HG02642 (cell line): ENCODE measurements around the gene CEP128.

ENCODE experiments used
- ATAC-seq: cut with Tn5 transposase; IDR thresholded peaks from one replicate; pipeline ENCODE4 v1.9.1; 2021; ENCODE audit warnings: mild to moderate bottlenecking; ENCODE audit not compliant: unreplicated experiment, poor library complexity

The CEP128 gene

DNA sequence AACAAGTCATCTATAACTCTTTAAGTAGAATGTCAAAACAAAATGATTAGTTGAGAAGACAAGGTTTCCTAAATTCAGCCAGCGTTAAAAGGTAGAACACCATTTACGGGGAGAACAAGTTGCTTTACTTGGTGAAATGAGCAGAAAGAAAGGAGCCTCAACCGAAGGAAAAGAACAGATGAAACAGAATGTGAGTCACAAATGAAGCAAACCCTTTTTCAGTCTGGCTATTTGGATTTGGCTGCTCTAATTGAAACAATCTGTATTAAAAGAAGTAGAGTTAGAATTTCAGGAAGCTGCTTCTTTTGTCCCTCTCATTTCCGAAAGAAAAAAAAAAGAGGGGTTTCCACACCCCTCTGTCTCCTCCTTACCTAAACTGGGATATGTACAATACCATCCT, 34.6 kb downstream of the CEP128 start:
- no peak for ATAC-seq

- no peak for ATAC-seq
Measured at GRCh38 chr14:80906336-80906735, 35.2 kb downstream of the CEP128 start.

DNA sequence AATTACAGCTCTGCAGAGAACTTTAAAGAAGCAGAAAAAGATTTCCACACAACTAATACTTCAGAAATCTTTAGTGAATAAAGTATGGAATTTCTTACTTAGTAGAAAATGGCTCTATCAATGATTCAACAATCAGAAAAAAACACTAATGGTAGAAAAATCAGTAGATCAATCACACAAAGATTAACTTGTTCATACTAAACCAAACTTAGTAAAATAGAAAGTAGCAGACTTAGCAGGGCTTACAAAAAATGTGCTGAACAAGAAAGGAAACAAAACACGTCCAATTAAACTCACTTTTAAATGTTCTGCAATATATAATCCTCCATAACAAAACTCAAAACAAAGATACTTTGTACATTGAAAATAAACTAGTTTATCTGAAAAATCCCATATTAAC, 38.9 kb downstream of the CEP128 start:
- no peak for ATAC-seq

GRCh38 chr14:80901822-80902221, 39.7 kb downstream of the CEP128 start:
- no peak for ATAC-seq

DNA sequence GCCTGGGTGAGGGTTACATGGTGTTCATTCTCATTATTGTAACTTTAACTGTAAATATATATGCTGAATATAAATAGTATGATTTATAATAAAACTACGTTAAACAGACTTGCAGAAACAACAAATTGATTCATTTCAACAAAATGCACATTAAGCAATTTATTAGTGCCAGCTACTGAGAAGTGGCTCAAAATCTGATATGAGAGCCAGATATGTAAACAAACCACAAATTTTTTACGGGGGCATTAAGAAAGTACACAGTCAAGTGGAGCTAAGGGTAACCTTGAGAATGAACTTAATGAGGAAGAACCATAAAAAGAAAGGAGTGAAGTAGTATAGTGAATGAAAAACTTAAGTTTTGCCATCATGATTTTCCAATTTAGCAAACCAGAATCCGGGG, 40.3 kb downstream of the CEP128 start:
- ATAC-seq = no peak

DNA sequence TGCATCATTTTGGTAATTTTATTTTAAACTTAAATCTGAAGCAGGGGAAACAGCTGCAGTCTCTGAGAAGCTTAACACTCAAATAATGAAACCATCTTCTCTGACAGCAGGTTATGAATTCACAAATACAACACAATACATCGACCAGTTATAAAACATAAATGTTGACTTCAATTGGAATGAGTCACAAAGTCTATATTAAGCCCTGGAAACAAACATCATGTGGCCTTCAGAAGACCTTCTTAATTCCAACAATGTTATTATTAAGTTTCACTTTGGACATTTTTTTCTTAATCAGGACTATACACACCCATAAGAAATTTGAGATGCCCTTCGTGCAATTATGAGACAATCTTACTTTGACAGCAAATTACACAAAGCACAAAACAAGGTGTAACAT, 68.9 kb downstream of the CEP128 start:
- ATAC-seq = no peak

- no peak for ATAC-seq
Measured at GRCh38 chr14:80868260-80868659, 73.3 kb downstream of the CEP128 start.

GRCh38 chr14:80867798-80868197, 73.7 kb downstream of the CEP128 start:
- no peak for ATAC-seq

GRCh38 chr14:80867091-80867490, 74.4 kb downstream of the CEP128 start:
- no peak for ATAC-seq

DNA sequence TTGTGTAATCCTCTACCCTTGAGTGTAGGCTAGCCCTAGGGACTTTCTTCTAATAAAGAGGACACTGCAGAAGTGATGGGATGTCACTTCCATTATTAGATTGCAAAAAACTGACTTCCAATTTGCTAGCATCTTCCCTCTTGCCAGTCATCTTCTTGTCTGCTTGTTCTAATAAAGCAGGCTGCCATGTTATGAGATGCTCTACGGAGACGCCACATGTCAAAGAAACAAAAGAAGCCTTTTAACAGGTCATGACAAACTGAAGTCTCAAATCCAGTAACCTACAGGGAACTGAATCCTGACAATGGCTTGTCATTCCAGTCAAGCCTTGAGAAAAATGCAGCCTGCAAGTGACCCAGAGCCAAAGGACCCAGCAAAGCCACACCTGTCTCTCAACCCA, 76.0 kb downstream of the CEP128 start:
- no peak for ATAC-seq

DNA sequence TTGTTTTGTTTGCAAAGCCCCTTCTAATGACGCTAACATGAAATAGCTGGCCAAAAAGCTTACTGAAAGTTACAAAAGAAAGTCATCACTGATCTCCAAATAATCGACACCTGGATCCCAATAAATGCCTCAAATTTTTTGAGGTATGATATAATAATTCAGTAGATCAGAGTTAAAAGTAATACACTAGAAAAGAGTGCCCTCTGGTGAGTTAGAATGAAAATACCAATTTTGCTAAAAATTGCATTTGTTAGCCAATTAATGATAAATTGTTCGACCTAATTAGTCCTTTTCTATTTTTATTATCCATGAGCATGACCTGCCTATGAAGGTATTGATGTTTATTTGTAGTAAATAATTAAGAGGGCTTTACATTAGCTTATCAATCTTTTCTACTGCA, 78.6 kb downstream of the CEP128 start:
- no peak for ATAC-seq

- no peak for ATAC-seq
Measured at GRCh38 chr14:80862541-80862940, 79.0 kb downstream of the CEP128 start.

DNA sequence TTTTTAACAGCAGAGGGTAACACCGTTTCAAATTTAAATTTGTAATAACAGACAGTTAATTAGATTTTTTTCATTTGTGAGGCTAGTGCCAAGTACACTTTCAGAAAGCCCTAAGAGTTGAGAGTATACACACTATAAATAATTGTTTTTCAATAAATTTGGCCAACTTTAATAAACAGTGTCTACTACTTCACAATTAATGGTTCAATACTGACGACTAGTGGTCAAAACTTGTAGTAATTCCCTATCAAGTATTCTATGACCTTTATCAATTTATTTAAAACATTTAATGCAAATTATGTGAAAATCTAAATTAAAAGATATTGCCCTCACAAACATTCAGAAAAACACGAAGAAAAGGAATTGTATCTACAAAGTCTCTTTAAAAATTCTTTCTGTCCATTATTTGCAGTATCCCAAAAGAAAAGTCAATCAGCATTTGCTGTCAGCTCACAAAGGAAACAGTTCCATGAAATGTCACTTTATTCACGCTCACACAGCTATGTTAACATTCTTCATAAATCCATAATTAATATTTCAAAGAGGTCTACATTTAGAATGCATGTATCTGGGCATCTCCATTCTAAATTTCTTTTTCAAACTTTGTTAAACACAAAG, 91.2 kb downstream of the CEP128 start:
- ATAC-seq = peak; percentile 44

GRCh38 chr14:80847070-80847469, 94.5 kb downstream of the CEP128 start:
- ATAC-seq = no peak

- ATAC-seq = no peak
Measured at GRCh38 chr14:80845856-80846255, 95.7 kb downstream of the CEP128 start.

DNA sequence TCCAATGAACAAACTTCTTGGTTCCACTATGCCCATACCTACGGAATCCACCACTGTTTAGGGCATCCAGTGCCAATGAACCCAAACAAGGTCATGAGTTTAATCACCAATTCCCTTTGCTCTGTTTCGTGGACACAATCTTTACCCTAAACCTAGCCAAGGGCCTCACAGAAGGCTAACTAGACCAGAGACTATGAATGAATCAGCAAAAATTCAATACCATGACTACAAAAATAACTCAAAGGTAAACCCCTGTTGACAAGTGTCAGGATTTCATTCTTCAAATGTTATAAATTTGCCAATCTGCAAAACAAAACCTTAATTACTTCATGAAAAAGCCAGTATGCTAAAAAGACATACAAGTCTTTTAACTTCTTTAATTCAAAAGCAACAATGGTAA, 96.7 kb downstream of the CEP128 start:
- no peak for ATAC-seq

- no peak for ATAC-seq
Measured at GRCh38 chr14:80839743-80840142, 101.8 kb downstream of the CEP128 start.

- ATAC-seq = no peak
Measured at GRCh38 chr14:80809663-80810062, 131.9 kb downstream of the CEP128 start.

DNA sequence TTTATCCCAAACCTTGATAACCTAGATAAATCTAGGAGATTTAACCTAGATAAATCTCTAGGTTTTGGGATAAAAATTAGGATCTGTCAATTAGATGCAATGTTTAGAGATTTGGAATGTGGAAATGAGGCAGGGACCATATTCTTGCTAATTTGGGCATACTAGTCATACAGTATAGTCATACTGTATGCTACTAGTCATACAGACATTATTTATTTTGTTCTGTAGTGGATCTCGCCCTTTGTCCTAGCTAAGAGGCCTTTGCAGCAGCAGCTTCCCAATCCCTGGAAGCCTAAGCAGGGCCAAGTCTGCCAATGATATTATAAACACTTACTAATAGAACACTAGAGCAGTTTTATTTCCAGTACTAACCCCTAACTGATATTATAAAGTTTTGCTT, 136.4 kb downstream of the CEP128 start:
- no peak for ATAC-seq

DNA sequence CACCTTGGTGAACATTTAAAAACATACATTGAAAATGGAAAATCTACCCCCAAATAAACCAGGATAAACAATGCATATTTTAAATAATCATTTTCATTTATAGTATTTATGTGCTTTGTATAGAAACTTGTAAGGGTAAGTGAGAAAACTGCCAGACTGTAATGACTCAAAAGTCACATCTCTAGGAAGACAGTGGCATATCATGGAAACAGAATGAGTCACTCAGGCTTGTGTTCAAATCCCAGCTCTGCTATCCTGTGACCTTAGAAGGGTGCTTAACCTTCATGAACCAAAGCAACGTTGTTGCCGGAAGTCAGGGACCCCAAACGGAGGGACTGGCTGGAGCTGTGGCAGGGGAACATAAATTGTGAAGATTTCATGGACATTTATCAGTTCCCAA, 142.7 kb downstream of the CEP128 start:
- no peak for ATAC-seq

GRCh38 chr14:80798211-80798610, 143.3 kb downstream of the CEP128 start:
- no peak for ATAC-seq

DNA sequence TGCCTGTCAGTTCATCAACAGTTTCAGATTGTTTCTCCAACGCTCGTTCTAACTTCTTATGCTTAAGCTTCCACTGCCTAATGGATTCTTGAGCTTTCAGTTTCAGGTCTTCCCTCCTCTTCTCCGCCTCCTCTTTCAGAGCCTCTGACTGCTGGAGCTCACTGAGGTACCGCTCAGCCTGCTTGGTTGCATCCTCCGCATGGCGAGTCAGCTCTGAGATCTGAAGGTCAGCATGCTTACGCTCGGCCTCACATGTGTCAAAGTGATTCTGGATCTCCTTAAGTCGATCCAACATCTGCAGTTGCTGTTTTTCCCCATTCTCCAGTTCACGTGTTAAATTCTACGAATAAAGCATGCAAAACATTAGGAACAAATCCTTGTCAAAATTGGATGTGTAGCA, 148.8 kb downstream of the CEP128 start:
- ATAC-seq = no peak

DNA sequence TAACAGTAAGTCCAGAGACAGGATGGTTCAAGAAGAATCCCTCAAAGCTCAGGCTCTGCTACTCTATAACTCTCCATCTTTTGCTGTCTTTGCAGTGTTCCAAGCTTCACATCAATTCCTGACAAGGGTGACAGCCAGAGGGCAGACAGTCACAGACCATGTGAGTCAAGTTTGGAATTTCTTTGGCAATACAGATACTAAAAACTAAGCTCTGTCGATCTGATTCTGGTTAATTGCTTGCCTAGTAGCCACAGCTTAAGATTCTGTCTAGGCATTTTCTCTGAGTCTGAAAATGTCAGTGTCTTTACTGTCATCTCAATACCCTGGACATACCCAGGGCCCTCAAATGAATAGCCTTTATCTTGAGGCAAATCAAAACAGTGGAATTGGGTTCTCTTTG, 153.7 kb downstream of the CEP128 start:
- ATAC-seq = no peak
